ENCODE data around the gene PXT1. TPM values are rescaled to one million over a fixed set of nuclear protein-coding genes. Genes with fewer than 3 reads are reported as not detected.

The PXT1 gene
- total and polyA plus RNA-seq, 2 donors, result 0.04 TPM; not detected in 1

GRCh38 chr6:36376742-36377141 lies 65.9 kb downstream of the PXT1 start:
- WGBS, result 90% methylated on average over 8 of the region's 8 CpGs
- no peaks in the 10 kb centered on the region for H3K4me1 ChIP-seq (ENCODE audit: insufficient read depth)
- H3K36me3 ChIP-seq (ENCODE audit: insufficient read depth), result no peaks in the 10 kb centered on the region
- no peak overlapping the region for H3K4me3 ChIP-seq (ENCODE audit: low read depth, low read length)
- no peak overlapping the region for H3K27ac ChIP-seq (ENCODE audit: low read depth)
- no peak for DNase-seq (ENCODE audit: extremely low spot score)

DNA sequence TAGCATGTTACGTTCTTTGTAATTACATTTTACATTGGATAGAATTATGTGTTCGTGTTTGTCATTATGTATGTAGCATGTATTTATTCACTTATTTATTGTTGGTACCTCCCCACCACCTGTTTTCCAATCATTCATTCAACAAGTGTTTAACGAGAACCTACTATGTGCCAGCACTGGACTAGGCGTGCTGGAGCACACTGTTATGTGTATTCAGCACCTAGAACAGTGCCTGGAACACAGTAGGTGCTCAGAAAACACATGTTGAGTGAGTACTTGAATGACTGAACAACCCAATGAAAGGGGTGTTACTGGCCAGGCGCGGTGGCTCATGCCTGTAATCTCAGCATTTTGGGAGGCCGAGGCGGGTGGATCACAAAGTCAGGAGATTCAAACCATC lies 66.5 kb downstream of the PXT1 start:
- WGBS, result 94% methylated on average over 8 of the region's 8 CpGs
- no peak overlapping the region for H3K27ac ChIP-seq (ENCODE audit: low read depth)
- no peaks in the 10 kb centered on the region for H3K36me3 ChIP-seq (ENCODE audit: insufficient read depth)
- no peaks in the 10 kb centered on the region for H3K4me1 ChIP-seq (ENCODE audit: insufficient read depth)
- no peak overlapping the region for H3K4me3 ChIP-seq (ENCODE audit: low read depth, low read length)
- no peak for DNase-seq (ENCODE audit: extremely low spot score)

GRCh38 chr6:36375644-36376155 lies 67.0 kb downstream of the PXT1 start:
- H3K4me1 ChIP-seq (ENCODE audit: insufficient read depth), result no peaks in the 10 kb centered on the region
- no peak overlapping the region for H3K27ac ChIP-seq (ENCODE audit: low read depth)
- DNase-seq (ENCODE audit: extremely low spot score), result no peak
- no peaks in the 10 kb centered on the region for H3K36me3 ChIP-seq (ENCODE audit: insufficient read depth)
- 94% methylated on average over 20 of the region's 20 CpGs for WGBS
- H3K4me3 ChIP-seq (ENCODE audit: low read depth, low read length), result no peak overlapping the region

GRCh38 chr6:36374972-36375371 lies 67.7 kb downstream of the PXT1 start:
- Histone ChIP-seq H3K36me3 (ENCODE audit: insufficient read depth) (no peaks in the 10 kb centered on the region), H3K4me1 (ENCODE audit: insufficient read depth) (no peaks in the 10 kb centered on the region), H3K27ac (ENCODE audit: low read depth) (no peak overlapping the region), H3K4me3 (ENCODE audit: low read depth, low read length) (no peak overlapping the region)
- no peak for DNase-seq (ENCODE audit: extremely low spot score)
- WGBS, result 84% methylated on average over 8 of the region's 8 CpGs

GRCh38 chr6:36374194-36374593 lies 68.5 kb downstream of the PXT1 start:
- 93% methylated on average over 4 of the region's 4 CpGs for WGBS
- no peak overlapping the region for H3K4me3 ChIP-seq (ENCODE audit: low read depth, low read length)
- H3K27ac ChIP-seq (ENCODE audit: low read depth), result no peak overlapping the region
- DNase-seq (ENCODE audit: extremely low spot score), result no peak
- no peaks in the 10 kb centered on the region for H3K36me3 ChIP-seq (ENCODE audit: insufficient read depth)
- H3K4me1 ChIP-seq (ENCODE audit: insufficient read depth), result no peaks in the 10 kb centered on the region

- WGBS, result 46% methylated on average over 15 of the region's 15 CpGs
- DNase-seq (ENCODE audit: extremely low spot score), result no peak
- no peaks in the 10 kb centered on the region for H3K4me1 ChIP-seq (ENCODE audit: insufficient read depth)
Observed at GRCh38 chr6:36373368-36374019, 69.2 kb downstream of the PXT1 start.

GRCh38 chr6:36372088-36372487 lies 70.6 kb downstream of the PXT1 start:
- no peak for DNase-seq (ENCODE audit: extremely low spot score)

More at GRCh38 chr6:36373368-36374019, 69.2 kb downstream of the PXT1 start:
- Histone ChIP-seq H3K36me3 (ENCODE audit: insufficient read depth) (no peaks in the 10 kb centered on the region), H3K27ac (ENCODE audit: low read depth) (no peak overlapping the region), H3K4me3 (ENCODE audit: low read depth, low read length) (no peak overlapping the region)

DNA sequence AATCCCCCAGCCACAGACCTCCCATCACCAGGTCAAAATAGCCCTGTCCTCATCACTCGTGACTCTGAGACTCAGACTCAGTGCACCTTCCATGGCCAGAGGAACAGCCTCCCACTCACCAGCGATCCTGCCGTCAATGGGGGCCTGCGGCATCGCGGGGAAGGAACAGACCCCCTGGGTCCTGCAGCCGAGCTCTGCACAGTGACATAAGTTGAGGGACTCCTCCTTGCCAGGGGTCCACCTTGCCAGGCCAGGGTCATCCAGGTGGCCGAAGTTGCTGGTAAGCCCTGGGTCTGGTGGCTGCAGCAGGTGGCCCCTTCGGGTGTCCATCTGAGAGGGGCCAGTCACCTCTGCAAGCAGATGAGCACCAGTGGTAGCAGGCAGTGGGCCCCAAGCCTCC lies 71.4 kb downstream of the PXT1 start:
- DNase-seq (ENCODE audit: extremely low spot score), result no peak
- H3K27ac ChIP-seq (ENCODE audit: low read depth), result no peak overlapping the region
- H3K4me1 ChIP-seq (ENCODE audit: insufficient read depth), result no peaks in the 10 kb centered on the region
- no peaks in the 10 kb centered on the region for H3K36me3 ChIP-seq (ENCODE audit: insufficient read depth)
- H3K4me3 ChIP-seq (ENCODE audit: low read depth, low read length), result no peak overlapping the region
- WGBS, result 86% methylated on average over 9 of the region's 9 CpGs

More at GRCh38 chr6:36372088-36372487, 70.6 kb downstream of the PXT1 start:
- H3K4me3 ChIP-seq (ENCODE audit: low read depth, low read length), result no peak overlapping the region
- WGBS, result 88% methylated on average over 6 of the region's 6 CpGs
- H3K27ac ChIP-seq (ENCODE audit: low read depth), result no peak overlapping the region
- H3K36me3 ChIP-seq (ENCODE audit: insufficient read depth), result no peaks in the 10 kb centered on the region
- no peaks in the 10 kb centered on the region for H3K4me1 ChIP-seq (ENCODE audit: insufficient read depth)

- Histone ChIP-seq H3K36me3 (ENCODE audit: insufficient read depth) (no peaks in the 10 kb centered on the region), H3K27ac (ENCODE audit: low read depth) (no peak overlapping the region), H3K4me1 (ENCODE audit: insufficient read depth) (no peaks in the 10 kb centered on the region), H3K4me3 (ENCODE audit: low read depth, low read length) (no peak overlapping the region)
- no peak for DNase-seq (ENCODE audit: extremely low spot score)
- WGBS, result 97% methylated on average over 2 of the region's 2 CpGs
Observed at GRCh38 chr6:36370638-36371037, 72.0 kb downstream of the PXT1 start.

DNA sequence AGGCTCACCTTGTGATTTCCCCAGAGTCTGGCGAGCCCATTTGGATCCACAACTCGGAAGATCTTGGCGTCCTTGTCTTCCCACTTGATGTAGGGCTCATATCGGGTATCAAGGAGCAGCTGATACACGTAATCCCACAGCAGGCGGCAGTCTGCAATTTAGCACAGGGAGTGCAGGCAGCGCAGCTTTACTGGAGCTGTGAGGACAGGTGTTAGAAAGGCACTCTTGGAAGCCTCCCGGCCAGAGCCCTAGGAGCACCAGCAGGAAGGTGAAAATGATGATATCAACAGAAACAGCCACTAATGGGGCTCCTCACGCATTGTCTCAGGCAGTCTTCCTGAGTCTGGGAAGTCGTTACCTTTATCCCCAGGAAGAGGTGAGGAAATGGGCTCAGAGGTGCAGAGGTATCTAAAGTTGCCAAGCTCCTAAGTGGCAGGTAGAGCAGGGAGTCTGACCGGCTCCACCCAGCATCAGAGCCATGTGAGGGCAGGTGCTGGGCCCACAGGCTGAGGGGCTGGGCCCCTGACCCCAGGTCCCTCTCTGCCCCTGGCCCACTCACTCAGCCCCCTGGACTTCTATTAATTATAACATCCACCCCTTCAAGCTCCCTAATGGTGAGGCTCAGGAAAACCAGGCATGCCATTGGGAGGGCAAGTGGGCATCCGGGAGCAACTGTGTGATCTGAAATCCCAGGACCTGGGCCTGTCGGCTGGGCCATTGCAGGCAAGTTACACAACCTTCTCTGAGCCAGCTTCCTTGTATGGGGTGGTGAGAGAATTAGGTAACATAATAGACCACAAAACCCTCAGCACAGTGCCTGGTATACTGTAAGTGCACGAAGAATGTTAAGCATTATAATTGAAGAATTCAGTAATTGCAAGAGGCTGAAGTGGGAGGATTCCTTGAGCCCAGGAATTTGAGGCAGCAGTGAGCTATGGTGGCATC lies 73.5 kb downstream of the PXT1 start:
- H3K27ac ChIP-seq (ENCODE audit: low read depth), result no peak overlapping the region

DNA sequence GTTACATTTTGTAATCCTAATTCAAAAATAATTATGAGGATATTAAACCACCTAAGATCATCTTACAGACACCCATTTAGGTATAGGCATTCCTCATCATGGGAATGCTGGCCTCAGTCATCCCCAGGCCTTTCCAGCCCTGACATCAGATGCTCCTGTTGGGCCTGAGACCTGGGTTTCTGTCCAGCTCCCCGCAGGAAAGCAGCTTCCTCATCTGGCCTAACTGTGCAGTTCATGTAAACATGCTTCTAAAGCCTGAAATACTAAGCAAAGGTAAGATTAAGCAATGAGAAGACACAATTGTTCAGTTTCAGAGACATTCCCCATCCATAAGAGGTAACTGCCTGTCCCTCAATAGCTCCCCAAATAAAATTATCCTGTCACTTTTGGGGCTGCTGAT lies 74.2 kb downstream of the PXT1 start:
- H3K4me3 ChIP-seq (ENCODE audit: low read depth, low read length), result no peak overlapping the region
- no peaks in the 10 kb centered on the region for H3K4me1 ChIP-seq (ENCODE audit: insufficient read depth)
- no peak for DNase-seq (ENCODE audit: extremely low spot score)
- 71% methylated on average over 1 of the region's 1 CpG for WGBS
- H3K36me3 ChIP-seq (ENCODE audit: insufficient read depth), result no peaks in the 10 kb centered on the region
- H3K27ac ChIP-seq (ENCODE audit: low read depth), result no peak overlapping the region

More for the DNA sequence above, 73.5 kb downstream of the PXT1 start:
- H3K4me3 ChIP-seq (ENCODE audit: low read depth, low read length), result no peak overlapping the region
- WGBS, result 83% methylated on average over 14 of the region's 14 CpGs
- H3K36me3 ChIP-seq (ENCODE audit: insufficient read depth), result no peaks in the 10 kb centered on the region
- no peak for DNase-seq (ENCODE audit: extremely low spot score)
- no peaks in the 10 kb centered on the region for H3K4me1 ChIP-seq (ENCODE audit: insufficient read depth)

GRCh38 chr6:36367743-36368142 lies 74.9 kb downstream of the PXT1 start:
- no peak overlapping the region for H3K4me3 ChIP-seq (ENCODE audit: low read depth, low read length)
- DNase-seq (ENCODE audit: extremely low spot score), result no peak
- no peaks in the 10 kb centered on the region for H3K4me1 ChIP-seq (ENCODE audit: insufficient read depth)
- no peaks in the 10 kb centered on the region for H3K36me3 ChIP-seq (ENCODE audit: insufficient read depth)
- no peak overlapping the region for H3K27ac ChIP-seq (ENCODE audit: low read depth)
- 96% methylated on average over 3 of the region's 3 CpGs for WGBS

GRCh38 chr6:36364669-36365479 lies 77.8 kb downstream of the PXT1 start:
- WGBS, result 84% methylated on average over 18 of the region's 19 CpGs
- Histone ChIP-seq H3K36me3 (ENCODE audit: insufficient read depth) (no peaks in the 10 kb centered on the region), H3K4me3 (ENCODE audit: low read depth, low read length) (no peak overlapping the region), H3K27ac (ENCODE audit: low read depth) (no peak overlapping the region), H3K4me1 (ENCODE audit: insufficient read depth) (no peaks in the 10 kb centered on the region)
- no peak for DNase-seq (ENCODE audit: extremely low spot score)

Data from urinary bladder (tissue), 4 donors.